ACC112 (cell line): ENCODE measurements around the gene TSC22D2.
A peak's percentile ranks its signal among the peaks of the same experiment; 100 is the strongest.
"Not testable (repeated sequence)": the region's sequence is repeated elsewhere in the genome, so short reads cannot be mapped to it uniquely, and the experiment has no call there.

Source experiments
- H2AFZ ChIP-seq: fragments of 200-600 bp; sonication (generic); one replicate; pipeline ENCODE4 v1.6.0; 2017; ENCODE audit warnings: antibody characterized with exemption, low read length; ENCODE audit not compliant: unreplicated experiment
- H3K27ac ChIP-seq: fragments of 200-600 bp; sonication (generic); 2 replicates; pipeline ENCODE4 v1.5.1; 2014; ENCODE audit warnings: low read depth, mild to moderate bottlenecking, antibody characterized with exemption, low read length, moderate library complexity
- H3K27me3 ChIP-seq: fragments of 200-600 bp; sonication (generic); 2 replicates; pipeline ENCODE4 v1.6.1; 2014; ENCODE audit warnings: mild to moderate bottlenecking, antibody characterized with exemption, low read length, moderate library complexity, mixed read lengths; ENCODE audit not compliant: insufficient read depth
- H3K36me3 ChIP-seq: fragments of 200-600 bp; sonication (generic); 2 replicates; pipeline ENCODE4 v1.6.1; 2016; ENCODE audit warnings: mild to moderate bottlenecking, antibody characterized with exemption, low read length, moderate library complexity, mixed read lengths; ENCODE audit not compliant: insufficient read depth
- H3K4me1 ChIP-seq: fragments of 200-600 bp; sonication (generic); one replicate; pipeline ENCODE4 v1.6.1; 2016; ENCODE audit warnings: low read length, mixed read lengths; ENCODE audit not compliant: insufficient read depth, unreplicated experiment, control insufficient read depth
- H3K4me3 ChIP-seq: fragments of 200-600 bp; sonication (generic); 2 replicates; pipeline ENCODE4 v1.5.1; 2014; ENCODE audit warnings: mild to moderate bottlenecking, low read depth, low read length
- H3K79me2 ChIP-seq: fragments of 200-600 bp; sonication (generic); one replicate; pipeline ENCODE4 v1.6.0; 2016; ENCODE audit warnings: low read length; ENCODE audit not compliant: control insufficient read depth, unreplicated experiment, insufficient read depth

Gene TSC22D2

DNA sequence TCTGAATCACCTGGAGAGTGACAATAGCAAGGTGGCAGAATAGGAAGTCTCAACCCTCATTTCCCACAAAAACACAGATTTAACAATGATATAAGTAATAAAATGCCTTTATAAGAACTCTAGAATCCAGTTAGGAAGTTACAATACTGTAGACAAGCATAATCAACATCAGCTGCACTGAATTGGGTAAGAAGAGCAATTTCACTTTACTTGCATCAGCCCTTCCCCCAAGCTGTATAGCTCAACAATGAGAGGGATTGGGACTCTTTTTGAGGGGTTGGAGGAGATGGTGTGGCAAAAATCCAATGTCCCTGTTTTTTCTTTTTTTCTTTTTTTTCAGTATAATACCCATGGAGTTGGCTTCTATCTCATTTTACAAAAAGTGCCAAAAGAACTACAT is 75.1 kb downstream of the TSC22D2 start:
- H3K27ac ChIP-seq = no peak overlapping the region
- H2AFZ ChIP-seq = no peak overlapping the region
- no peaks in the 10 kb centered on the region for H3K27me3 ChIP-seq

DNA sequence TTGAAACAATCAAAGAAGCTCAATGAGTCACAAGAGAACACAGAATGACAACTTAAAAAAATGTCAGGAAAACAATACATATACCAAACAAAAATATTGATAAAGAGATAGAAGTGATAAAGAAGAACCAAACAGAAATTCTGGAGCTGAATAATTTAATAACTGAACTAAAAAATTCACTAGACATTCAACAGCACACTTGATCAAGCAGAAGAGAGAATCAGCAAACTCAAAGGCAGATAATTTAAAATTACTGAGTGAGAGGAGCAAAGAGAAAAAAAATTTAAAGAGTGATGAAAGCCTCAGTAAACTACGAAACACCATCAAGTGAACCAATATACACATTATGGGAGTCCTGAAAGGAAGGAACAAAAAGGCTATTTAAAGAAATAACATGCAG is 76.3 kb downstream of the TSC22D2 start:
- no peak overlapping the region for H2AFZ ChIP-seq
- no peak overlapping the region for H3K4me3 ChIP-seq
- H3K79me2 ChIP-seq = no peaks in the 10 kb centered on the region
- no peaks in the 10 kb centered on the region for H3K4me1 ChIP-seq
- H3K36me3 ChIP-seq = no peaks in the 10 kb centered on the region
- no peak overlapping the region for H3K27ac ChIP-seq
- no peaks in the 10 kb centered on the region for H3K27me3 ChIP-seq

More for the DNA sequence above, 75.1 kb downstream of the TSC22D2 start:
- Histone ChIP-seq H3K36me3 (no peaks in the 10 kb centered on the region), H3K4me1 (no peaks in the 10 kb centered on the region), H3K79me2 (no peaks in the 10 kb centered on the region), H3K4me3 (no peak overlapping the region)

DNA sequence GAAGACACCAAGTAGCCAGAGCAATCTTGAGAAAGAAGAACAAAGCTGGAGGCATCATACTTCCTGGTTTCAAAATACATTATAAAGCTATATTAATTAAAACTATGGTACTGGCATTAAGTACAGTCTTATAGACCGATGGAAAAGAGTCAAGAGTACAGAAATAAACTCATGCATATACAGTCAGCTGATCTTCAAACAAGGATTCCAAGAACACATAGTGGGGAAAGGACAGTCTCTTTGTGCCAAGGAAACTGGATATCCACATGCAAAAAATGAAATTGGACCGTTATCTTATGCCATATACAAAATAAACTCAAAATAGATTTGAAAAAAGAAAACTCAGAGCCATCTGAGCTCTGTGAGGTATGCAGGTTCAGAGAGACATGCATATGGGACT is 80.8 kb downstream of the TSC22D2 start:
- Histone ChIP-seq H3K27me3 (no peaks in the 10 kb centered on the region), H3K79me2 (no peaks in the 10 kb centered on the region), H3K36me3 (no peaks in the 10 kb centered on the region), H3K27ac (no peak overlapping the region), H3K4me1 (no peaks in the 10 kb centered on the region), H2AFZ (no peak overlapping the region), H3K4me3 (no peak overlapping the region)

DNA sequence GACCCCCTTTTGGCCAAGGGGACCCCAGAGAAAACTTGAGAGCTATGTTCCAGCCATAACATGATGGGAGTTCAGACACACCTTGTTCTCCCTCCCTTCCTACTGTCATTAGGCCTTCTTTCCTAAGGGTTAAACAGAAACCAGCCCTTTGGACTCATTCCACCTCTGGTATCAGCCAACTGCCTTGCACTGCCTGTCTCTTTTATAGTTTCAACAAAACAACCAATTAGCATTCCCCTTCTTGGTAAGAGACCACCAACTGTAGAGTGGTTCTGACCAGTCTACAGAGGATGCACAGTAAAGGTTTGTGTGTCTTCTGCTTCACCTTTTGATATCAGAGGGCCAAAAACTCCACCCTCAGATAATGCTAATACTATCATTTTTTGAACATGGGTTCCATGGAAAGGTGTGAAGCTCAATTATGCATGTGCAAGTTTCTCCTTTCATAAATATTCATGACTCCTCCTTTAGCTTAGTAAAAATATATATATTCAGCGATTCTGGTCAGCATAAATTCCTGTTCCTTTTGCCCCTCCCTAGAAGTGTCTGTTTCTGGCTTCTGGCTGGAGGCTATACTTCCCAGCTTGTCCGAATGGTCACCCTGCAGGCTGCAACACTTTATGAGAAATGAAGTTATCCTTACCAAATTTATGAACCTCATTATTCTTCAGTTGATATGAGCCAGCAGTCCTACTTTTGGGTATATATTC is 82.3 kb downstream of the TSC22D2 start:
- Histone ChIP-seq H3K27ac (no peak overlapping the region), H2AFZ (no peak overlapping the region), H3K4me3 (no peak overlapping the region), H3K36me3 (no peaks in the 10 kb centered on the region), H3K27me3 (no peaks in the 10 kb centered on the region), H3K4me1 (no peaks in the 10 kb centered on the region), H3K79me2 (no peaks in the 10 kb centered on the region)

DNA sequence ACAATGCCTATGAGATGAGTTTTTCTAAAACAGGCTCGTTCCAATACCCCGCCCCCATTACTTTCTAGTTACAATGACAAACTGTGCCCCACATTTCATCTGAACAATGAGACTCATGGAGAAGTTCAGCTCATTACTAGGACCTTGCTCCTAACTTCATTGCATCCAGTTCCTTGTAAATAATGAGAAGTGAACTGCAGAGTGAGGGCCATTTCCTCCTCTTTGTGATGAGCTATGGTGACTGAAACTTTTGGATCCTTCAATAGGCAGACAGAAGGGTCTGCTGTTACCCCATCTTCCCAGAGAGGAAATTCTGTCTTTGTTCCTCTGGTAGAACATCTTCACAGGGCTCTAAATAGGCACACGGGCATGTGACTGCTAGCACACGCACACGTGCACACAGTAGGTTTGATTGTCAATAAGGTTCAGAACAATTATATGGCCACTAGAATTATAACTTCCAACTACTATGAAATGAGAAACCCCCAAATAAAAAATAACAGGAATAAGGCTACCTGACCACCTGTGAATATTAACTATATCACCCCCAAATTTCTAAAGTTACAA is 86.4 kb downstream of the TSC22D2 start:
- no peak overlapping the region for H3K27ac ChIP-seq
- H3K36me3 ChIP-seq = no peaks in the 10 kb centered on the region
- H3K79me2 ChIP-seq = no peaks in the 10 kb centered on the region
- H2AFZ ChIP-seq = no peak overlapping the region
- peaks cover 7% of the 10 kb centered on the region for H3K4me1 ChIP-seq
- H3K4me3 ChIP-seq = no peak overlapping the region
- H3K27me3 ChIP-seq = no peaks in the 10 kb centered on the region

DNA sequence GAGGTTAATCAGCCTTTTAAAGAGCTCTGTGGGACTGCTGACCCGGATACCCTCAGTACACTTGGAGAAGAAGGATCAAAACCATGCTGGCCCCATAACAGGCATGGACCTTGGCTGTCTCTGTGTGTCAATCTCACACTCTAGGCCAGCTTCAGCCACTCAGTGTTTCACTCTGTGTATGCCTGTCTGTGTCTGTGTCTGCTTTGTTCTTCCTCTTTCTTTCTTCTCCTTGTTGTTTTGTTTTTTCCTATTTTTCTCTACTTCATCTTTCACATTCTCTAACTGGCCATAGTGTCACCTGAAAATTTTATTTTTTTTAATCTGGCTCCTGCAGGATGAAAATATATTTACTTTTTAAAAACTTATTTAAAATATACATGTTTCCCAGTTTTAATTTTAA is 87.1 kb downstream of the TSC22D2 start:
- Histone ChIP-seq H3K36me3 (no peaks in the 10 kb centered on the region), H3K4me1 (peaks cover 7% of the 10 kb centered on the region), H2AFZ (peak overlapping the region; percentile 14), H3K27me3 (no peaks in the 10 kb centered on the region), H3K4me3 (no peak overlapping the region), H3K79me2 (no peaks in the 10 kb centered on the region), H3K27ac (no peak overlapping the region)

DNA sequence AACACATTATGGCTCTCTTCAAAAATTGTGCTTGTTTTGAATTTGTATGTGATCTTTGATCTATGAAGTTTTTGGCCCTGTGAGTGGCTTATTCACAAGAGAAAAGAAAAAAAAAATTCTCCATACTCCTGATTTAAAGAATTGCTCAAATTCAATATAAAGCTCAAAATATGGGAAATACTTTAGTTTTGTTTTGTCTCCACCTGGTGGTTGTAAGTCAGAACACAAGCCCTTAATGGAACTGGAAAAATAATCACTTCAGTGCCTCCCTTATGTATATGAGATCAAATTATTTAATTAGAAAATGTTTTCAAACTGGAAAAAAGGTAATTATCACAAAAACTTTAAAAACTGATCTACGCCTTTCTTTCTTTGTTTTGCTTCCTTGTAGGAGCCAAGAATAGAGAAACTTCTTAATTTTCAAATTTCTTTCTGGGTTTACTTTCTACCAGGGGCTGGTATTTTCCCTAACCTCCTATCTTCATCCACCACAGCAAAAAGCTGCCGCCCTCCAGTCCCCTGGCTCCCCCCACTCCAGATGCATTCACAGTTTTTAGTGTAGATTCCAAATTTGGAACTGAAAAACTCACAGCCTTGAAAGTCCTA is 87.6 kb downstream of the TSC22D2 start:
- no peak overlapping the region for H2AFZ ChIP-seq
- H3K36me3 ChIP-seq = no peaks in the 10 kb centered on the region

DNA sequence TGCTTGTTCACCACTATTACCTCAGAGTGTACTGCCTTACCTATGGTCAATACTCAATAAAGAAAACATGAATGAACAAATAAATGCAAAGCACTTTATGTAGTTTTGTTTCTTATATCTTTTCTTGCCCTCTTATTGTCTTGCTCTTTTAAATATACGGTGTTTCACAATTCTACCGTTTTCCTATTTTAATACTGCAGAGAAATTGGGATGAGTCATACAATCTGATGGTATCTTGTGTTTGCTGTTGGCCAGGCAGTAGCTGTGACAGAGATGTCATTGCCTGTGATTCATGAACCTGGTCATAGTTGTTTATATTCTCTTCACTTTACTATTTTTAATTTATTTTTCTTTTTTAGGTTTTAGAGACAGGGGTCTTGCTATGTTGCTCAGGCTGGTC is 89.9 kb downstream of the TSC22D2 start:
- H3K27me3 ChIP-seq = no peaks in the 10 kb centered on the region
- H2AFZ ChIP-seq = peak overlapping the region; percentile 63
- H3K79me2 ChIP-seq = no peaks in the 10 kb centered on the region
- peak overlapping the region; percentile 15; the same call in 1 of the 2 replicates for H3K27ac ChIP-seq
- no peaks in the 10 kb centered on the region for H3K36me3 ChIP-seq
- H3K4me3 ChIP-seq = no peak overlapping the region
- H3K4me1 ChIP-seq = peaks cover 7% of the 10 kb centered on the region

More for the DNA sequence above, 87.6 kb downstream of the TSC22D2 start:
- Histone ChIP-seq H3K4me1 (peaks cover 7% of the 10 kb centered on the region), H3K27me3 (no peaks in the 10 kb centered on the region), H3K79me2 (no peaks in the 10 kb centered on the region), H3K27ac (no peak overlapping the region), H3K4me3 (no peak overlapping the region)

DNA sequence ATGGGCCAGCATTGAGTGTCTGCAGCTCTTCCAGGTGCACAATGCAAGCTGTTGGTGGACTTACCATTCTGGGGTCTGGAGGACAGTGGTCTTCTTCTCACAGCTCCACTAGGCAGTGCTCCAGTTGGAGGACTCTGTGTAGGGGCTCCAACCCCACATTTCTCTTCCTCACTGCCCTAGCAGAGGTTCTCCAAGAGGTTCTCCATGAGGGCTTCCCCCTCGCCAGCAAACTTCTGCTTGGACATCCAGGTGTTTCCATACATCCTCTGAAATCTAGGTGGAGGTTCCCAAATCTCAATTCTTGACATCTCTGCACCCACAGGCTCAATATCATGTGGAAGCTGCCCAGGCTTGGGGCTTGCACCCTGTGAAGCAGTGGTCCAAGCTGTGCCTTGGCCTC is 92.9 kb downstream of the TSC22D2 start:
- H3K4me1 ChIP-seq, H3K27me3 ChIP-seq, H3K36me3 ChIP-seq, H3K4me3 ChIP-seq, H2AFZ ChIP-seq, H3K79me2 ChIP-seq, H3K27ac ChIP-seq: not testable (repeated sequence)

DNA sequence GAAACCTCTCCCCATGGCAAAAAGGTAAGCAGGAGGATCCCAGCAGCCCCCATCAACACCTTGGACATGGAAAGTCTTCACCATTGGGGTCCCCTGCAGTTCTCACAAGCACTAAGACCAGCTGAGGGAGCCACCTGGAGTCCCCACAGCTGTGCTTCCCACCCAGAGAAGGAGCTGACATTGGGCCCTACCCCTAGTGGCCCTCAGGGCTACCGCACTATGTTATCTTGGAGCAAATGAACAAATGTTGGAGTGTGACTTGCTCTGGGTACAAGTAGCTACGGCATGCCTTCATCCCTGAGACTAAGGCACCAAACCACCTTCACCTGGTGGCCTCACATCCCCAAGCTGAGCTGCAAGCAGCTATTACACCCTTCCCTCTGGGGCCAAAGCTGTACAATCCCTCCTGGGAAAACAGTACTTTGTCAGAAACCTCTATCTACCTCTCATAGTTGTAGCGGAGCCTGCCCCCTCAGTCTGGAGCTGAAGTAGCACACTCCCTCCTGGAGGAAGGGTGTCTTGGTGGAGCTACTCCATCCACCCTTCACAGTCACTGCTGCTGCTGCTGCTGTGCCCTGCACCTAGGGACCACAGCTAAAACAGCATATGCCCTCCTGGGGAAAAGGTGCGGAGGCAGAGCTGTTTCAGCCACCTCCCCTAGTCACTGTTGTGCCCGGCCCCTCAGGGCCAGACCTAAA is 95.5 kb downstream of the TSC22D2 start:
- Histone ChIP-seq H3K27me3 (no peaks in the 10 kb centered on the region), H3K36me3 (no peaks in the 10 kb centered on the region), H2AFZ (no peak overlapping the region), H3K4me1 (no peaks in the 10 kb centered on the region), H3K79me2 (no peaks in the 10 kb centered on the region), H3K27ac (no peak overlapping the region), H3K4me3 (no peak overlapping the region)
